H1 (cell line): Measurements from ENCODE around the gene HIP1. TPM values are rescaled to one million over a fixed set of nuclear protein-coding genes. Genes with fewer than 3 reads are reported as not detected.

ENCODE experiments used
- CTCF ChIA-PET: fragments of 300-600 bp; sonication (Branson Sonifier 250); formaldehyde crosslinking; loops from one replicate; lab custom pipeline; 2021; ENCODE audit not compliant: partially characterized antibody; lab: Charles Lee
- POLR2A ChIA-PET: fragments of 300-600 bp; sonication (Branson Sonifier 250); formaldehyde crosslinking; loops from one replicate; lab custom pipeline; 2021; ENCODE audit warnings: inconsistent platforms; ENCODE audit not compliant: partially characterized antibody; lab: Charles Lee
- DNase-seq, 2 experiments: peaks; one replicate each; pipeline versions ENCODE4 v3.0.0 to v3.0.0-alpha.2; 2010 to 2022; ENCODE audit warnings: low spot score in 2 of 2, low read depth in 1 of 2, mixed read lengths in 1 of 2
- FAIRE-seq: peaks from 2 replicates; lab custom pipeline; 2011; peaks lifted over from hg19 to GRCh38; lab: Jason Lieb, UNC
- H2AFZ ChIP-seq: 2 replicates; pipeline ENCODE4 v1.8.1; 2012; ENCODE audit warnings: low read length, inconsistent platforms
- H2AK5ac ChIP-seq: 2 replicates; pipeline ENCODE4 v1.6.1; 2013; ENCODE audit warnings: low read depth, low read length
- H2BK120ac ChIP-seq: replicated peaks from 2 replicates; pipeline ENCODE3; 2013; ENCODE audit warnings: low read depth, low read length, inconsistent platforms
- H2BK12ac ChIP-seq: 2 replicates; pipeline ENCODE4 v1.6.1; 2013; ENCODE audit warnings: low read depth, low read length
- H2BK15ac ChIP-seq: 2 replicates; pipeline ENCODE4 v1.6.1; 2013; ENCODE audit warnings: low read length
- H2BK20ac ChIP-seq: 2 replicates; pipeline ENCODE4 v1.6.1; 2013; ENCODE audit warnings: low read length
- H2BK5ac ChIP-seq: 2 replicates; pipeline ENCODE4 v1.6.1; 2013; ENCODE audit warnings: low read depth, low read length
- H3K14ac ChIP-seq: 2 replicates; pipeline ENCODE4 v1.6.1; 2013; ENCODE audit warnings: inconsistent platforms; ENCODE audit not compliant: insufficient read length
- H3K18ac ChIP-seq: 2 replicates; pipeline ENCODE4 v1.6.1; 2013; ENCODE audit warnings: low read length; ENCODE audit errors: extremely low read depth
- H3K23ac ChIP-seq: 2 replicates; pipeline ENCODE4 v1.6.1; 2013; ENCODE audit warnings: inconsistent platforms; ENCODE audit not compliant: insufficient read length
- H3K23me2 ChIP-seq: 2 replicates; pipeline ENCODE4 v1.6.1; 2013; ENCODE audit warnings: low read depth, low read length
- H3K27ac ChIP-seq: 2 replicates; pipeline ENCODE4 v1.6.1; 2011; ENCODE audit warnings: low read depth, low read length, inconsistent platforms
- H3K27me3 ChIP-seq, 4 experiments: replicated peaks in 1 of 4; 1 replicate in 1 of 4; 2 replicates in 3 of 4; pipeline versions ENCODE4 v1.6.1 to v1.8.1; 2011 to 2013; ENCODE audit warnings: low read length in 3 of 4, mild to moderate bottlenecking in 3 of 4, inconsistent platforms in 2 of 4, mixed read lengths in 2 of 4, moderate library complexity in 1 of 4; ENCODE audit not compliant: control insufficient read depth in 3 of 4, insufficient read depth in 3 of 4; ENCODE audit errors: extremely low read depth in 1 of 4
- H3K36me3 ChIP-seq, 4 experiments: 2 replicates each; pipeline versions ENCODE4 v1.6.1 to v1.8.1; 2011 to 2013; ENCODE audit warnings: mild to moderate bottlenecking in 4 of 4, low read length in 3 of 4, moderate library complexity in 2 of 4, control low read depth in 1 of 4, inconsistent platforms in 1 of 4; ENCODE audit not compliant: insufficient read depth in 4 of 4, control insufficient read depth in 2 of 4
- H3K4ac ChIP-seq: replicated peaks from 2 replicates; pipeline ENCODE3; 2013; ENCODE audit warnings: low read length, low read depth, mixed read lengths, inconsistent platforms; ENCODE audit not compliant: insufficient read length
- H3K4me1 ChIP-seq, 4 experiments: replicated peaks in 1 of 4; 1 replicate in 1 of 4; 2 replicates in 3 of 4; pipeline versions ENCODE4 v1.6.1 to v1.8.1; 2011 to 2013; ENCODE audit warnings: low read length in 3 of 4, inconsistent platforms in 2 of 4, mixed read lengths in 1 of 4; ENCODE audit not compliant: insufficient read depth in 4 of 4, control insufficient read depth in 3 of 4
- H3K4me2 ChIP-seq, 2 experiments: 2 replicates each; pipeline versions ENCODE4 v1.6.1 to v1.8.1; 2011 to 2013; ENCODE audit warnings: low read depth in 2 of 2, low read length in 2 of 2, control low read depth in 1 of 2, inconsistent platforms in 1 of 2, mild to moderate bottlenecking in 1 of 2; ENCODE audit not compliant: insufficient read depth in 1 of 2
- H3K4me3 ChIP-seq, 4 experiments: fragments of 200-600, 300-600 bp in 1 of 4; sonication (generic), shearing (Covaris generic), sonication (Bioruptor Twin) in 1 of 4; 2 replicates each; pipeline versions ENCODE4 v1.5.1 to v1.8.1; 2011 to 2016; ENCODE audit warnings: low read length in 4 of 4, low read depth in 3 of 4, control low read depth in 2 of 4, inconsistent platforms in 2 of 4, mild to moderate bottlenecking in 2 of 4, mixed read lengths in 1 of 4, moderate library complexity in 1 of 4; ENCODE audit not compliant: insufficient read depth in 2 of 4; ENCODE audit errors: extremely low read depth in 1 of 4
- H3K56ac ChIP-seq: replicated peaks from 2 replicates; pipeline ENCODE3; 2013; ENCODE audit warnings: low read depth, mild to moderate bottlenecking, mixed read lengths, low read length, inconsistent platforms; ENCODE audit not compliant: insufficient read length
- H3K79me1 ChIP-seq: 2 replicates; pipeline ENCODE4 v1.6.1; 2013; ENCODE audit warnings: low read depth, low read length, control low read depth
- H3K79me2 ChIP-seq, 2 experiments: 2 replicates each; pipeline versions ENCODE4 v1.6.1 to v1.8.1; 2012 to 2013; ENCODE audit warnings: low read length in 2 of 2, mild to moderate bottlenecking in 2 of 2, inconsistent platforms in 1 of 2; ENCODE audit not compliant: insufficient read depth in 2 of 2, control insufficient read depth in 1 of 2
- H3K9ac ChIP-seq, 4 experiments: replicated peaks in 1 of 4; 1 replicate in 1 of 4; 2 replicates in 3 of 4; pipeline versions ENCODE4 v1.6.1 to v1.8.1; 2011 to 2013; ENCODE audit warnings: low read depth in 3 of 4, low read length in 3 of 4, control low read depth in 2 of 4, mild to moderate bottlenecking in 2 of 4, moderate library complexity in 2 of 4, inconsistent platforms in 1 of 4; ENCODE audit errors: extremely low read depth in 1 of 4
- H3K9me3 ChIP-seq, 2 experiments: 2 replicates each; pipeline versions ENCODE4 v1.6.1 to v1.8.1; 2012 to 2013; ENCODE audit warnings: mild to moderate bottlenecking in 2 of 2, moderate library complexity in 2 of 2, control low read depth in 1 of 2, inconsistent platforms in 1 of 2, low read depth in 1 of 2, low read length in 1 of 2, mixed read lengths in 1 of 2; ENCODE audit not compliant: insufficient read depth in 2 of 2
- H4K20me1 ChIP-seq, 2 experiments: replicated peaks in 1 of 2; 2 replicates each; pipeline versions ENCODE3 to v1.8.1; 2011 to 2013; ENCODE audit warnings: inconsistent platforms in 2 of 2, low read length in 2 of 2, mild to moderate bottlenecking in 1 of 2; ENCODE audit not compliant: insufficient read depth in 2 of 2, control insufficient read depth in 1 of 2
- H4K5ac ChIP-seq: 2 replicates; pipeline ENCODE4 v1.6.1; 2013; ENCODE audit warnings: low read length, low read depth, mixed read lengths, inconsistent platforms; ENCODE audit not compliant: insufficient read length
- H4K8ac ChIP-seq: 2 replicates; pipeline ENCODE4 v1.8.0; 2013; ENCODE audit warnings: mild to moderate bottlenecking, moderate library complexity, low read length, inconsistent platforms; ENCODE audit not compliant: insufficient read depth; ENCODE audit errors: extremely low read depth
- H4K91ac ChIP-seq: replicated peaks from 2 replicates; pipeline ENCODE3; 2013; ENCODE audit warnings: low read length, mixed read lengths, inconsistent platforms; ENCODE audit not compliant: insufficient read length
- BCL11A ChIP-seq, 2 experiments: IDR thresholded peaks; one replicate each; pipeline ENCODE4 v1.6.1; 2011; ENCODE audit warnings: low read depth in 2 of 2, low read length in 2 of 2, mild to moderate bottlenecking in 2 of 2
- GTF2F1 ChIP-seq: IDR thresholded peaks from 2 replicates; pipeline ENCODE4 v1.6.1; 2012; ENCODE audit warnings: low read depth, low read length, improper control_type of control experiment, borderline replicate concordance
- JUN ChIP-seq: IDR thresholded peaks from 2 replicates; pipeline ENCODE4 v1.6.1; 2011; ENCODE audit warnings: low read depth, mild to moderate bottlenecking, improper control_type of control experiment, low read length
- KDM4A ChIP-seq: IDR thresholded peaks from one replicate; pipeline ENCODE4 v1.7.1; 2012; ENCODE audit warnings: low read depth, mild to moderate bottlenecking, moderate library complexity, low read length, inconsistent platforms; ENCODE audit not compliant: severe bottlenecking
- NRF1 ChIP-seq: IDR thresholded peaks from 2 replicates; pipeline ENCODE4 v1.6.1; 2011; ENCODE audit warnings: mild to moderate bottlenecking, low read depth, low read length, improper control_type of control experiment
- WGBS, 2 experiments: shearing (Covaris generic) in 1 of 2; methylation state at CpG; one replicate each; pipeline versions ENCODE4 v1.1.6 to v1.1.7; 2013 to 2015; ENCODE audit warnings: low lambda C conversion rate in 2 of 2, mixed read lengths in 2 of 2, inconsistent platforms in 1 of 2, low coverage in 1 of 2, missing lambda C conversion rate in 1 of 2; ENCODE audit not compliant: insufficient replicate concordance in 2 of 2, insufficient coverage in 1 of 2, insufficient read length in 1 of 2; ENCODE audit errors: extremely low coverage in 1 of 2, missing lambda C conversion rate in 1 of 2; 5-methylcytosine and 5-hydroxymethylcytosine counted together
- polyA plus RNA-seq, 7 experiments: library from polyadenylated mRNA; depleted of rRNA in 3 of 7; stranded (reverse) in 5 of 7; unstranded in 2 of 7; fragments of >200 nt in 5 of 7; fragments of 200-250 nt in 2 of 7; gene quantifications; 1 replicate in 5 of 7; 2 replicates in 1 of 7; 4 replicates in 1 of 7; pipeline versions ENCODE4 v1.2.1 to v1.2.3, GENCODE V29; 2011 to 2013; ENCODE audit warnings: missing spikeins in 2 of 7, mixed read lengths in 2 of 7
- total RNA-seq: library from RNA; stranded (reverse); fragmentation: NEBNext Ultra II Directional; extraction: Animal tissue kit (Norgen Biotek cat#: 25700); gene quantifications from 2 replicates; pipeline ENCODE4 v1.2.1, GENCODE V29; 2021

HIP1 gene
- total and polyA plus RNA-seq, 2 of the 8 experiments (the other 6 are each of a cell fraction or from before 2014, with no cell fraction given): 51.8 to 108 TPM

- no peaks in the 10 kb centered on the region for H3K36me3 ChIP-seq
- H4K8ac ChIP-seq: no peak overlapping the region
- no peak overlapping the region for H3K14ac ChIP-seq
- H2AFZ ChIP-seq: no peak overlapping the region
- no peak overlapping the region for H2BK12ac ChIP-seq
- no peaks in the 10 kb centered on the region for H3K79me2 ChIP-seq
- DNase-seq (no peak), FAIRE-seq (no peak)
- H2AK5ac ChIP-seq: no peak overlapping the region
- no peaks in the 10 kb centered on the region for H3K79me1 ChIP-seq
- no peaks in the 10 kb centered on the region for H3K23me2 ChIP-seq
- H2BK15ac ChIP-seq: no peak overlapping the region
- H3K56ac ChIP-seq: no peak overlapping the region
- H3K23ac ChIP-seq: no peak overlapping the region
- H4K91ac ChIP-seq: no peak overlapping the region
- no peak overlapping the region for H3K4me3 ChIP-seq
- H3K27me3 ChIP-seq: no peaks in the 10 kb centered on the region
- H2BK20ac ChIP-seq: no peak overlapping the region
- H3K4me1 ChIP-seq: no peaks in the 10 kb centered on the region
- ChIA-PET POLR2A (interaction anchor here (0.5 kb wide), 1 partner anchor 105 kb away, joined by 3 read pairs; no protein-coding TSS in a partner anchor), CTCF (no interaction called here)
- H3K9ac ChIP-seq: no peak overlapping the region
- no peak overlapping the region for H2BK120ac ChIP-seq
- no peak overlapping the region for H2BK5ac ChIP-seq
- peaks cover 0 to 2% of the 10 kb centered on the region in 2 experiments for H4K20me1 ChIP-seq
- H3K27ac ChIP-seq: no peak overlapping the region
- no peak overlapping the region for H3K4me2 ChIP-seq
- H3K4ac ChIP-seq: no peak overlapping the region
- no peak overlapping the region for H4K5ac ChIP-seq
- WGBS, 2 experiments: 92% methylated on average over 4 of the region's 4 CpGs; no CpG with 5 or more reads in 1 of the 2 experiments
- H3K18ac ChIP-seq: no peak overlapping the region
- H3K9me3 ChIP-seq: peaks cover 0 to 6% of the 10 kb centered on the region in 2 experiments; a peak in 1 of 4 replicates
- TF ChIP-seq BCL11A (IDR thresholded peaks at IDR 0.05; ENCODE audit: low read depth in 2 of 2, low read length in 2 of 2): no peak
- TF ChIP-seq GTF2F1: no peak
- TF ChIP-seq KDM4A: no peak
- no peak for TF ChIP-seq JUN
- TF ChIP-seq NRF1: no peak
Observed at GRCh38 chr7:75704928-75705327, 33.8 kb downstream of the HIP1 start.
